AG10803 (cell line): ENCODE measurements around the gene CFDP1.

ENCODE experiments used
- DNase-seq: peaks from one replicate; pipeline ENCODE4 v3.0.0; 2010; ENCODE audit warnings: low read depth
- H3K4me3 ChIP-seq: 2 replicates; pipeline ENCODE4 v1.5.1; 2011; ENCODE audit warnings: mild to moderate bottlenecking, low read length, control low read depth
- CTCF ChIP-seq: conservative IDR thresholded peaks from 2 replicates; pipeline ENCODE4 v1.5.1; 2011; ENCODE audit warnings: mild to moderate bottlenecking, low read length, control low read depth, inconsistent platforms

CFDP1 gene

GRCh38 chr16:75263291-75263962, 169.9 kb downstream of the CFDP1 start:
- DNase-seq, result no peak
- H3K4me3 ChIP-seq, result peak overlapping the region; percentile 91

GRCh38 chr16:75262800-75263127, 170.5 kb downstream of the CFDP1 start:
- peak overlapping the region; percentile 91 for H3K4me3 ChIP-seq
- no peak for TF ChIP-seq CTCF
- DNase-seq, result no peak

More at GRCh38 chr16:75263291-75263962, 169.9 kb downstream of the CFDP1 start:
- TF ChIP-seq CTCF, result no peak

- TF ChIP-seq CTCF, result no peak
- peak overlapping the region; percentile 91; the same call in 1 of the 2 replicates for H3K4me3 ChIP-seq
- DNase-seq, result no peak
Measured at GRCh38 chr16:75262104-75262799, 171.1 kb downstream of the CFDP1 start.

GRCh38 chr16:75261590-75262078, 171.7 kb downstream of the CFDP1 start:
- no peak overlapping the region for H3K4me3 ChIP-seq
- DNase-seq, result no peak
- no peak for TF ChIP-seq CTCF

- DNase-seq, result no peak
- no peak overlapping the region for H3K4me3 ChIP-seq
- no peak for TF ChIP-seq CTCF
Measured at GRCh38 chr16:75260851-75261589, 172.3 kb downstream of the CFDP1 start.

- no peak for DNase-seq
- H3K4me3 ChIP-seq, result no peak overlapping the region
- TF ChIP-seq CTCF, result no peak
Measured at GRCh38 chr16:75258807-75259141, 174.5 kb downstream of the CFDP1 start.
